Endothelial cell (in vitro differentiated cells): ENCODE data around the gene SHC4. TPM values are rescaled to one million over a fixed set of nuclear protein-coding genes. Genes with fewer than 3 reads are reported as not detected.

ENCODE experiments used
- DNase-seq: peaks from one replicate; pipeline ENCODE4 v3.0.0; 2021; ENCODE audit warnings: low spot score
- H3K27ac Mint-ChIP-seq: one replicate; pipeline ENCODE4 v1.8.0; 2021; ENCODE audit warnings: mixed read lengths, inconsistent platforms; ENCODE audit not compliant: unreplicated experiment
- H3K27me3 Mint-ChIP-seq: one replicate; pipeline ENCODE4 v1.8.0; 2021; ENCODE audit warnings: mild to moderate bottlenecking, moderate library complexity, mixed read lengths, inconsistent platforms; ENCODE audit not compliant: unreplicated experiment
- H3K36me3 Mint-ChIP-seq: one replicate; pipeline ENCODE4 v1.8.0; 2021; ENCODE audit warnings: mild to moderate bottlenecking, low read depth, mixed read lengths, inconsistent platforms; ENCODE audit not compliant: unreplicated experiment
- H3K4me1 Mint-ChIP-seq: one replicate; pipeline ENCODE4 v1.8.0; 2021; ENCODE audit warnings: mild to moderate bottlenecking, mixed read lengths, inconsistent platforms; ENCODE audit not compliant: unreplicated experiment
- H3K4me3 Mint-ChIP-seq: one replicate; pipeline ENCODE4 v1.8.0; 2021; ENCODE audit warnings: mild to moderate bottlenecking, mixed read lengths, inconsistent platforms; ENCODE audit not compliant: unreplicated experiment
- H3K9me3 Mint-ChIP-seq: one replicate; pipeline ENCODE4 v1.8.0; 2021; ENCODE audit warnings: mixed read lengths, inconsistent platforms; ENCODE audit not compliant: unreplicated experiment
- CTCF ChIP-seq: fragments of 200-600 bp; sonication (generic); IDR thresholded peaks from one replicate; pipeline ENCODE4 v1.5.0; 2021; ENCODE audit warnings: antibody characterized with exemption; ENCODE audit not compliant: unreplicated experiment
- total RNA-seq: library from RNA; stranded (reverse); fragmentation: NEBNext Ultra II Directional; extraction: Animal tissue kit (Norgen Biotek cat#: 25700); gene quantifications from one replicate; pipeline ENCODE4 v1.2.1, GENCODE V29; 2021; ENCODE audit not compliant: unreplicated experiment

The SHC4 gene
- total RNA-seq, 1 donor from 2014 or later, result 6.8 TPM

- Mint-ChIP-seq H3K36me3 (peaks cover 2% of the 10 kb centered on the region), H3K27me3 (peaks cover 3% of the 10 kb centered on the region), H3K4me3 (no peak overlapping the region), H3K9me3 (no peaks in the 10 kb centered on the region), H3K27ac (peak overlapping the region; percentile 16), H3K4me1 (peaks cover 12% of the 10 kb centered on the region)
- TF ChIP-seq CTCF, result no peak
- no peak for DNase-seq
These were observed 17.5 kb downstream of the SHC4 start for GRCh38 chr15:48946074-48946839.

GRCh38 chr15:48945386-48945785 is 18.3 kb downstream of the SHC4 start:
- Mint-ChIP-seq H3K36me3 (no peaks in the 10 kb centered on the region), H3K27me3 (no peaks in the 10 kb centered on the region), H3K9me3 (no peaks in the 10 kb centered on the region), H3K4me1 (peaks cover 12% of the 10 kb centered on the region), H3K4me3 (no peak overlapping the region), H3K27ac (no peak overlapping the region)
- DNase-seq, result no peak
- TF ChIP-seq CTCF, result no peak

- H3K4me3 Mint-ChIP-seq, result no peak overlapping the region
- H3K27ac Mint-ChIP-seq, result no peak overlapping the region
- no peak for DNase-seq
- H3K9me3 Mint-ChIP-seq, result no peaks in the 10 kb centered on the region
- no peaks in the 10 kb centered on the region for H3K27me3 Mint-ChIP-seq
- no peaks in the 10 kb centered on the region for H3K36me3 Mint-ChIP-seq
- no peak for TF ChIP-seq CTCF
- peaks cover 12% of the 10 kb centered on the region for H3K4me1 Mint-ChIP-seq
These were observed 21.8 kb downstream of the SHC4 start for GRCh38 chr15:48941904-48942303.

- TF ChIP-seq CTCF, result no peak
- H3K9me3 Mint-ChIP-seq, result no peaks in the 10 kb centered on the region
- H3K27ac Mint-ChIP-seq, result no peak overlapping the region
- H3K36me3 Mint-ChIP-seq, result no peaks in the 10 kb centered on the region
- no peak overlapping the region for H3K4me3 Mint-ChIP-seq
- no peak for DNase-seq
- peaks cover 3% of the 10 kb centered on the region for H3K4me1 Mint-ChIP-seq
- H3K27me3 Mint-ChIP-seq, result no peaks in the 10 kb centered on the region
These were observed 23.2 kb downstream of the SHC4 start for GRCh38 chr15:48940508-48940907.

GRCh38 chr15:48939648-48940047 is 24.1 kb downstream of the SHC4 start:
- Mint-ChIP-seq H3K4me1 (no peaks in the 10 kb centered on the region), H3K9me3 (no peaks in the 10 kb centered on the region), H3K36me3 (no peaks in the 10 kb centered on the region), H3K4me3 (no peak overlapping the region), H3K27ac (no peak overlapping the region), H3K27me3 (no peaks in the 10 kb centered on the region)
- TF ChIP-seq CTCF, result no peak
- DNase-seq, result no peak
